D341Med (cell line): ENCODE measurements around the gene BNC1.

Experiments
- DNase-seq: peaks from one replicate; pipeline ENCODE4 v3.0.0; 2012; ENCODE audit warnings: low spot score

The BNC1 gene

GRCh38 chr15:83284559-83285283 lies at the start of gene BNC1:
Gene BNC1, minus strand, starts transcription at chr15:83284664. Its CDS starts 36 bp downstream, at chr15:83284628.
- no peak for DNase-seq

GRCh38 chr15:83327041-83327440 lies 42.6 kb upstream of the BNC1 start:
- DNase-seq: no peak

GRCh38 chr15:83324799-83325198 lies 40.3 kb upstream of the BNC1 start:
- no peak for DNase-seq

- DNase-seq: no peak
These were observed 38.8 kb upstream of the BNC1 start for GRCh38 chr15:83323296-83323711.

GRCh38 chr15:83322691-83323090 lies 38.2 kb upstream of the BNC1 start:
- no peak for DNase-seq

- no peak for DNase-seq
These were observed 37.6 kb upstream of the BNC1 start for GRCh38 chr15:83322061-83322460.

GRCh38 chr15:83320844-83321243 lies 36.4 kb upstream of the BNC1 start:
- no peak for DNase-seq

- DNase-seq: no peak
These were observed 35.9 kb upstream of the BNC1 start for GRCh38 chr15:83320404-83320803.

GRCh38 chr15:83319771-83320170 lies 35.3 kb upstream of the BNC1 start:
- no peak for DNase-seq

- DNase-seq: no peak
These were observed 34.5 kb upstream of the BNC1 start for GRCh38 chr15:83318861-83319415.

- no peak for DNase-seq
These were observed 33.6 kb upstream of the BNC1 start for GRCh38 chr15:83318036-83318435.

GRCh38 chr15:83312071-83312470 lies 27.6 kb upstream of the BNC1 start:
- no peak for DNase-seq

- no peak for DNase-seq
These were observed 26.3 kb upstream of the BNC1 start for GRCh38 chr15:83310521-83311456.

GRCh38 chr15:83308671-83309070 lies 24.2 kb upstream of the BNC1 start:
- DNase-seq: no peak

- DNase-seq: no peak
These were observed 22.1 kb upstream of the BNC1 start for GRCh38 chr15:83306561-83306960.

- DNase-seq: no peak
These were observed 21.3 kb upstream of the BNC1 start for GRCh38 chr15:83305704-83306291.

- DNase-seq: no peak
These were observed 20.6 kb upstream of the BNC1 start for GRCh38 chr15:83304861-83305703.

- DNase-seq: no peak
These were observed 19.1 kb upstream of the BNC1 start for GRCh38 chr15:83303535-83303934.

- DNase-seq: no peak
These were observed 16.4 kb upstream of the BNC1 start for GRCh38 chr15:83300826-83301225.

GRCh38 chr15:83299462-83299861 lies 15.0 kb upstream of the BNC1 start:
- DNase-seq: no peak

GRCh38 chr15:83295417-83295816 lies 11.0 kb upstream of the BNC1 start:
- DNase-seq: no peak

GRCh38 chr15:83293201-83293600 lies 8.7 kb upstream of the BNC1 start:
- no peak for DNase-seq
